Stimulated activated CD8-positive, alpha-beta memory T cell treated with anti-CD3 and anti-CD28 coated beads, Interleukin-7, amount 100 ng/mL, for 4 hours (primary cell): ENCODE data around the gene USH1C.

ENCODE experiments used
- DNase-seq, 2 donors: peaks; one replicate each; pipeline ENCODE4 v3.0.0-alpha.2; 2020; ENCODE audit warnings: low read depth in 2 of 2

USH1C gene

DNA sequence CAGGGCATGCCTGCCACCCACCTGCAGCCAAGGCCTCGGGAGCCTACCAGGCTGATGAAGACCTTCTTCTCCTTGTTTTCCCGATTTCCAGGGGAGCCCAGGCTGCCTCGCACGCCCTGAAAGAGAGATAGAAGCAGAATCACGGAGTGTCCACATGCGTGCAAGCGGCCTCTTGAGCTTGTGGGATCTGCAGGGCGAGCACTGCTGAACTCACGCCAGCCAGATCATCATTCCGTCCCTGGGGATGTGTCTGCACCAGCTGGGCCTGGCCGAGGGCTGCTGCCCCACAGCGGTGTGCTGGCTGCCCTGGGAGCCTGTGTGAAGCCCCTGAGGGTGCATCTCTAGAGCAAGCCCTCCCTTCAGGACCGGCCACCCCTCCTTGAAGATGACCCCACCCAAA is 17.9 kb downstream of the USH1C start:
- DNase-seq, result no peak

DNA sequence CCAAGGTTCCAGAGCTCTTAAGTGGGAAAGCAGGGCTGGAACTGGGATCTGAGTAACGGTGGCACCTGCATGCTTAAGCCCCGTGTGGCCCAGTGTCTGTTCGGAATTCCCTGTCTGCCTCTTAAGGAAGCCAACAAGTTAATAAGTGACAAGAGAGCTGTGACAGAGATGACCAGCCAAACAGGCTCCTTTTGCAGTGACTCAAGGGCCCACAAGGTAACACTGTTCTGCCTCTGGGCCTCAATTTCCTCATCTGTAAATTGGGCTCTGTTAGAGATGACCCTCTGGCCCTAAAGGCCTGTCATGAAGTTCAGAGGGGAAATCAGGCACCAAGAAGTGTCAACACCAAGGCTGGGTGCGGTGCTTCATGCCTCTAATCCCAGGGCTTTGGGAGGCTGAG is 18.6 kb downstream of the USH1C start:
- no peak for DNase-seq

DNA sequence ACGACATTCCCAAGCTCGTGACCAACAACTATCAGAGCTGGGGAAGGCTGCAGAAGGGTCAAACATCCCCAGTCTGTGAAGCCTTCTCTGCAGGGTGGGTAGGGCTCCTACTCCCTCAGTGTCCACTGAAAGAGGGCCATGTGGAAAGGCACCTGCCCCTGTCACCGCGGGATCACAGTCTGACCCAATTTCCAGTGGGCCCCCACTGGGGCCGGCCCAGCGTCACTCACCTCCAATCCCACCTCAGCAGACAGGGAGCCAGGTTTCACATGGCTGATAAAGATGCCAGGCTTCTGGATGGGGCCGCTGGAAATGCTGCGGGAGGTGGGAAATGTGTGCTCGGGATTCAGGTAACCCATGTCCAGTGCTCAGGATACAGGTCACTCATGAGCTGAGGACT is 20.0 kb downstream of the USH1C start:
- no peak for DNase-seq

DNA sequence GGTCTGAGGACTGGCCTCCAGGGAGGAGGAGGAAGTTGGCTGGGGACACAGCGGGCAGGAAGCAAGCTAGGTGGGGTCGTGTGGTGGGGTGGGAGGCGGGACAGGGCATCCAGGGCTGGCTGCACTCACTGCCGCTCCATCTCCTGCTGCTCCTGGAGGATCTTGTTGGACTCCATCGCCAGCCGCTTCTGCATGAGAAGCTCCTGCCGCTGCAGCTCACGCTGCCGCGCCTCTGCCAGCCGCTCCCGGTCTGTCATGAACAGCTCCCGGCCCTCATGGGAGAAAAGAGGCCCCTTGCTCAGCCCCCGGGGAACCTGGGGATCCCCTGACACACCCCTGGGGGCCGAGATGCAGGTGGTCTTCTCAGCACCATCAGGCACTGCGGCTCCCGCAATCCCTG is 21.6 kb downstream of the USH1C start:
- DNase-seq, result no peak

DNA sequence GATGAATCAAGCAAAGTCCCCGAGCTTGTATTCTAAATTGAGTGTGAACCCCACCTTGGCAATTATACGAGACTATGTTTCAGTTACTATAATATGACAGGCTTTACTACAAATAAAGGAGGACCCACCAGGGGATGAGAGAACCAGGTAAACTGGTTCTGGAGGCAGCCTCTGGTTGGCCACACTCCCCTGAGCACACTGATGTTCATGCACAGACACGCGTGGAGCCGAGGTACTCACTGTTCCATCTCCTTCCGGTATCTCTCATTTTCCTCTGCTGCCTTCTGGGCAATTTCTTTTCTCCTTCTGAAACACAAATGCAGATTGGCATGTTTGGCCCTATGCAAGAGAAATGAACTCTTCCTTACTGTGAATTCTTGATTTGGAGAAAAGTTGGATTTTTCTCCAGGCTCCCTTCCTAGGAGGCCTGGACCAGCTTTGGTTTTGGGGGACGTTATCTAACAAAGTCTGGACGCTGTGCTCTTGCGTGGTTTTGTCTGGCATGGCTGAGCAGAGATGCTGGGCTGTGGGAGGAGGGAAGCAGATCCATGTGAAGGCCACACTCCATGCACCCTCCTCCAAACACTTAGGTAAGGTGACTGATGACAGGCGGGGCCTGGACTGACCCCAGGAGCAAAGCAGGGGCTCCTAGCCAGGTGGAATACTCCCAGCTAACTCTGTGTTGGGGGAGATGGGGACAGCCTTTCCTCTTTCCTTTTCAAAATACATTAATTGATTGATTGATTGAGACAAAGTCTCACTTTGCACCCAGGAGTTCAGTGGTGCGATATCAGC is 22.9 kb downstream of the USH1C start:
- DNase-seq, result no peak

DNA sequence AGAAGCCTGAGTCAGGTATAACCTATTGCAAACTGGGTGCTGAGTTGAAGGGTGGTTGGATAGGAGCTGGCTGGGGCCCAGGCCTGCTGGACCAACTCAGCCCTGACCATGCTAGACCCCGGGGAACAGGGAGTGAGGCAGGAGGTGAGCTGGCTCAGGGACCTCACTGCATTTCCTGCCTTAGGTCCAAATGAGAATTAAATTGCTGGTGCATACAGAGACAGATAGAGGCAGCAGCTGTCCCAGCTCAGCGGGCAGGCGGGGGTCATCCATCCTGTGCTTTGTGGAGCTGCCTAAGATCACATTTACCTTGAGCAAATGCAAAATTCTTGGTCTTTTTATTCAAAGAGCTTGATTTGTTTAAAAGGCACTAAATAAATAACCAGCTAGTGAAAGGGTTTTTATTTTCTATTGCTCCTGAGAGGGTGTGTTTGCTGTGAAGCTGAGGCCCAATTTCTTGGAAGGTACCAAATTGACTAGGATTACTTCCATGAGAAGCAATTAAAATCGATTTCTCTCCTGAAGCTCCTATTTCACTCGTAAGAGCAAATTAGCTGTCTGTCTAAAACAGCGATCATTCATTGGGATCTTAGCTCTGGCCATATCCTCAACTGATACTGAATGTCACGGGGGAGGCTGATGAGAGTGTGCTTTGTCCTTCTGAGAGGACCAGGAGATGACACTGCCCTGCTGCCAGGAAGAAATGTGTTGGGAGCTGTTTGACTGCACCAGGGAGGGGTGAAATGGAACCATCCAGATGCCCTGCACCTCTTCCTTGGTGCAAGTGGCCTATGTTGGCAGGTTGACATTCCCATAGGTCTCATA is 24.9 kb downstream of the USH1C start:
- DNase-seq, result no peak

DNA sequence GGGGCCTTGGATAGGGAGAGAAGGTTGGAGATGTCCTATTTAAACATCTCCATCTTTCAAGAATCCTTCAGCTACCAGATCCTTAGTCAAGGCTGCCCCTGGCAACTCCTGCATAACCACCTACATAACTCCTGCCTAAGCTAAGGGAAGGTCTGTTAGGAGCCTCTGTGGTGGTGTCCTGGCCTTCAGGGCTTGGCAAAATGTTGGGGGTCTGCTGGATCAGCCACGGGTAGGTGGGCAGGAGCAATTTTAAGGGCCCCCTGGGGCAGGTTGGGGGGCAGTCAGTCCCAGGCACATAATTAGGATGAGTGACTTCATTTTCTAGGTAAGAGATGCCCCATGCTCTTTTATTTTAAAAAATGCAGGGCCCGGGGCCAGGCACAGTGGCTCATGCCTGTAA is 25.9 kb downstream of the USH1C start:
- no peak for DNase-seq

DNA sequence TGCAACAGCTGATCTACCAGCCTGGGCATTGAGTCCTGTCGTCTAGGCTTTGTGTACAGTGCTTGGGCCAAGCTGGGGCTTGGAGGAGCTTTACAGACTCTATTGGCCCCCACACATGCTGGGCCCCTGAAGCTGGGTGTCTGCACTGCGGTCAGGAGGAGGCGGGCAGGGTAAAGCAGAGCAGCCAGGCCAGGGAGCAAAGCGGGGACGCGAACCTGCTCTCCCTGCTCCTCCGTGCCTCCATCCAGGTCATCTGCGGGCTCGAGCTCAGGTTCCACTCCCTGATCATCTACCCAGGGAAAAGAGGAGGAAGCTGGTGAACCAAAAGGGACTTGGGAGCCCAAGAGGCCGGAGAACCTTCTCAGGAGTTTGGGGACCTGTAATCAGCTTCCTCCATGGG is 27.0 kb downstream of the USH1C start:
- no peak for DNase-seq

DNA sequence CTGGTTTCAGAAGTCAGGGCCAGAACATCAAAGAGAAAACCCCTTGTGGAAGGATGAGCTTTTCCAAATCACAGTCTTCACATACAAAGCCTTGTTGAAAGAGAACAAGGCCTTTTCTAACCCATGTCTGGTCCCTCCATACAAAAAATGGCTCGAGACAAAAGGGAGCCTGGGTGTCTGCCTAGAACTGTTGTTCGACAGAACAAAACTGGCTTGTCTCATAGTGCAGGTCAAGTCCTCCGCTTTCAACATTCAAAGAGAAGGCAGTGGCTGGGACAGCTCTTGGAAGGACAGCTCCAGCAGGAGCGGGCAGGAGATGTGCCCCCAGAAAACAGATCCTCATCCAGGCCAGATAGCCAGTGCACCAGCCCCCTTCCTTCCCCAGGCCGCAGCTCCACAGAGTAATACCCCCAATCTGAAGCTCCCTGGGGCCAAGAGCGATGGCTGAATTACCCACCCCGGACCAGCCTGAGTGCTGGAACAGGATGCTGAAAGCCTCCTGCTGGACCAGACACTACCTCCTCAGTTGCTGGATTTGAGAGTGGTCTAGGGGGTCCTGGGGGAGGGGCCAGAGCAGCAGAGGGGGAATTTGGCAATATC is 27.6 kb downstream of the USH1C start:
- DNase-seq, result no peak

DNA sequence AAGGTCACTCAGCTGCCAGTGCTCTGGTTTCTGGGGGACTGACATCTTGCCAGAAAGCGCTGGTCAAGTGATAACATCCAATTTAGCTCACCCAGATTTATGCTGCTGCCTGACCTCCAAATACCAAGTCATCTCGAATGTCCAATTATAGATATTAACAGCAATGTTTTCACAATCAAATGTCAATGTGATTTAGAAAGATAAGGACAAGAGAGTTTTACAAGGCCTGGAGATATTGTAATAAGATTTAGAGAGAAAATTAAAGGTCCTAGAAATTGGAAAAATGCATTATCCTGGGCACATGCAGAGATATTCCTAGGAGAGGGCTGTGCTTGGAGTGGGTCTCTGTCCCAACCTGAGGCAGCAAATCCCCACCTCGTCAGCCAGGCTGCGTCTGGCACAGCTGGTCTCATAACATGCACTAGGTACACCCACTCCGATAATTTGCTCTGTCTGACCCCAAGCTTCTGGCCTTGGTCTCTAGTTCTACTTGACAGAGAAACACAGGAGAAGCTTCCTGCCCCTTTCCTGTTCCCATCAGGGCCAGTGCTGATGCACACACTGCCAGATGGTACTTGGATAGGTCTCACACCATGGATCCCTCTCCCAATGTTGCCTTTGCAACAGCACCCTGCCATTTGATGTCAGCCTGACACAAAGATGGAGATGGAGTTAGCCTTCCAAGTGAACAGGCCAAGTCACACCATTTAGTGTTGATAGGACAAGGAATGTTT is 28.6 kb downstream of the USH1C start:
- DNase-seq, result no peak

DNA sequence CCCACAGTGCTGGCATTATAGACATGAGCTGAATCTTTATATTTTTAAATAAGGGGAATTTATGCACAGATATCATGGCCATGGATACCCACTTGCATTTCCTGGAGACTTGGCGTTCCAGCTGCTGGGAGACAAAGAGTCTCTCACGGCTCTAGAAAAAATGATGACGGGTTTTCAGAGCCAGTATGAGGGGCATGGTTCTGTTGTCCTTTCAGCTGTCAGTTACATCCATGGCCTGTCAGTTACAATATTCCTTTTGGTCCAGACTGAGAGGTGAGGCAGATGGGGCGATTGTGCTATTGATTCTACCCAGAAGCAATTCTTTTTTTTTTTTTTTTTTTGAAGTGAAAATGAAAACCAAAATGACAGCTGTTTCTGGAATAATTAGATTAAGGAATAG is 29.7 kb downstream of the USH1C start:
- DNase-seq, result no peak

DNA sequence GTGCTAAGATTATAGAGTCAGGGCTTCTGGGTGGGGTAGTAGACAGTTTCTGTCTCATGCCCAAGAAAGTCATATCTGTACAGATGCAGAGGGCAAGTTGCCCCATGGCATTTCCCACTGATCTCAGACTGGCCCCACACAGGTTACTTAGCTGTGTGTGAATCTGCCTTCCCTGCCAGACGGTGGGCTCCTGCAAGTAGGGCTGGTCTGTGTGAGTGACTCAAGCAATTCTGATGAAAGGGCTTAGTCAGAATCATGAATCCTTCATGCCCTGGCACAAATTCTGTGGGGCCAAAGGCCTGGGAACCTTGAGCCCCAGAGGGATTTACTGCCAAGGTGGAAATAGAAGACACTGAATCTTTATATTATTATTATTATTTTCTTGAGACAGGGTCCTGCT is 30.4 kb downstream of the USH1C start:
- no peak for DNase-seq

DNA sequence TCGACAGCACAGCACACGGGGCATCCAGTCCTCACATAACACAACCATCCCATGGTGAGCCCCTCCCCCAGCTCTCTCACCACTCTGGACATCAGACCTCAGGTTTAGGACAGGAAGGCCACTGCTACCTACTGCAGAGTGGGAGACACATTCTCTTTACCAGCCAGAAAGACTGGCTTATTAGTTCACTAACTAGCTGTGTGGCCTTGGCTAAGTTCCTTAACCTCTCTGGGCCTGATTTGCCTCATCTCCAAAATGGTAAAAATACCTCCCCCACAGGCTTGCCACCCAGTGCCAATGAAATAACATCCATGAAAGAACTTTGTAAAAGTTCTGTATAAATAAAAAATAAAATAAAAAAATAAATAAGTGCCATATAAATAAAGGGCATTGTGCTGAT is 32.1 kb downstream of the USH1C start:
- DNase-seq, result no peak

DNA sequence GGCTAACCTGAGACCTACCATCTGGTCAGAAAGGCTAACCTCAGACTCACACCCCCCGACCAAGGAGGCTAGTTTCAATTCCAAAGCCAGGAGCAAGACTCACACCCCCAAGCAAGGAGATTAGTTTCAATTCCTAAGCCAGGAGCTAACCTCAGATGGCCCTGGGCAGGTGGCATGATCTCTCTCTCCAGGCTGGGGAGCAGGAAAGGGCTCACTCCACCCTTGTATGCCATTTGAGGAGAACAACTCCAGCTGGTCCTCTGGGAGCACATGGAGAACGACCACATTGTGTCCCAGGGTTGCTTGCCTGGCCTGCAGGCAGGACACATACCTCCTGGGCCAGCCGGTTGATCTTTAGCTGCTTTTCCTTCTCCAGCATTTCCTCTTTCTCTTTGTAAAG is 32.6 kb downstream of the USH1C start:
- DNase-seq, result no peak

DNA sequence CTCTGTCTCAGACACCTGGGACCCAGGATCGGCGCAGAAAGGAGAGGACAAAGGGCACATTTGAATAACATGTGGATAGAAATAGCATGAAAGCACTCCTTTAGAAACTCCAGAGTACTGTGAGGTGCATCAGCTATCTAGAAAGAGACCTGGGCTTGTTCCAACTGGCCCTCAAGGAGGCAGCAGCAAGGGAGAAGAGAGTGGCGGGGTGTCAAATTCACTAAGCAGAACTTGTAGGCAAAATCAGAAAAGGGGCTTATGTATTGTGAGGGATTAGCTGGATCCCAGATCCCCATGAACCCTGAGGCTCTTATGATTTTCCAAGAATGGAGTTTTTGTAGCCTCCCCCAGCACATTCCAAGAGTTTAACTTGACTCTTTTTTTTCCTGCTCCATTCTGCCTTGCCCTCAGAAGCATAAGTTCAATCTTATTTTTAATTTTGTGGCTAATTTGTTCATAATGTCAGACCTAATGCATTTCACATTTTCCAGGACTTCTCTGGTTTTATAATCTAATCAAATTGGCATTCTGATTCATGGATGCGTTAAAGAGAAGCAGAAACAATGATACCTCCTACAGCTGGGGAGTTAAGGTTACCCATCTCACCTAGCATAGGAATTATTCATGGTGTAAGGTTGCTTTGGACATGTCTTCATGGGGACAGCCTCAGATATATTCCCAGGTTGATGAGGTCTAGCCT is 33.6 kb downstream of the USH1C start:
- no peak for DNase-seq

DNA sequence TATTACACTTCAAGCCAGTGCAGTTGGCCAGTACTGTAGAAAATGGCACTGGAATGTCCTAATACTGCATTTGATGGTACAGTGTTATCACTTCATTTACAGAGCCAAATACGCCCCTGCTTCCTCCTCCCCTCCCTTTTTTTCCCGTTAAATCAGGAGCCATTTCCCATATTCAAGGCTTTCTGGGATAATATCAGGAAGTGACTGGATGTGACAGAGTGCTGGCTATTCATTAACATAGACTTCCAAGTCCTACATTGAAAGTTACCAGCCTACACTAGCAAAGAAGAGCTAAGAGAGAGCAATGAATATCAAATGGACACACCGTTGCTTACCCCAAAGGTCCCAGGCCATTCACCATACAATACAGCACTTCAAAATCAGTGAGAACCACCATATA is 35.4 kb downstream of the USH1C start:
- DNase-seq, result no peak

DNA sequence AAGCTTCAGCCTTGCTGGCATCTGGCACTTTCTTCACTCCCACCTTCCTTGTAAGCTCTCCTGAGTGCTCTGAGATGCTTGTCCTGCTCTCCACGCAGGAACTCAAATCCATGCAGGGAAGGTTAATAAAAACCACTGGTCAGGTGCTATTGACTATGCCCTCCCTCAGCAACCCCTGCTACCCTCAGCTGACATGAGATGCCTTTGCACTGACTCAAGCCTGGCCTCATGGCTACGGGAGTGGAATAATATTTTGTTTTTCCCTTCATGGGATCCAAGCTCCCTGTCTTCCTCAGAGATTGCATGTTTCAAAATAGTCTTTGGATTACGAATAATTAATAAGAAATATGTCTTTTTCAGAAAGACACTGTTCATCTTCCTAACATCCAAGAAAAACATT is 35.9 kb downstream of the USH1C start:
- DNase-seq, result no peak

DNA sequence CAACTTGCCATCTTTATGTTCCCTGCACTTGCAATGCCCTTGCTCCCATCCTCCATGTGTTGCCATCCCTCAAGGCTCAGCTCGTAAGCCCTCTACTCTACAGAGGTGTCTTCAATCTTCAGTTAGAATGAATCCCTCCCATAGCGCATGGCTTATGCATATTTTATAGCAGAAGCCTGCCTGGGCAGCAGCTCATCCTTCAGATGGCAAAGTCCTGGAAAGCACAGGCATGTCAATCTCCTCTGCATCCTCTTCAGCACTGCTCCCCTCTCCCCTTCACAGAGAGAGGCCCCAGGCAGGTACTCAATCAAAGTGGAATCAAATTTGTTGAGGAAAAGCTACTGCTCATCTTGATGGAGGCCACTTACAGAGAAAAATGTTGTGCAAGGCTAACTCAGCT is 36.4 kb downstream of the USH1C start:
- no peak for DNase-seq

DNA sequence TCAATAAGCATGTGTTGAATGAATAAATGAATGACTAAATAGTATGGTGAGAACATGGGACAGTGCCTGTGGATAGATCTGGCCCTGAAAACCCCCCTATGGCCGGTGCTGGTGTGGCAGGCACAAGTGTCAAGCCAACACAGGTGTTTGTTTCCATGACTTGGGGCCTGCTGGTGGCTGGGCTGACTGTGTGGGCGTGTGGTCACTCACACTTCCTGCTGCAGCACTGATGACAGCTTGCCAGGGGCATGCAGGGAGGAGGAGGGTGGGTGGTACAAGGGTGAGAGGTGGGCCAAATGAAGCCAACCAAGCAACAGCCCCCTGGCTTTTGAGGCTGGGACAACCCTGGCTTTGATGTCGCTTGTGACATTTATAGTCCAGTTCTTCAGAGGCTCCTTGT is 37.3 kb downstream of the USH1C start:
- DNase-seq, result no peak

DNA sequence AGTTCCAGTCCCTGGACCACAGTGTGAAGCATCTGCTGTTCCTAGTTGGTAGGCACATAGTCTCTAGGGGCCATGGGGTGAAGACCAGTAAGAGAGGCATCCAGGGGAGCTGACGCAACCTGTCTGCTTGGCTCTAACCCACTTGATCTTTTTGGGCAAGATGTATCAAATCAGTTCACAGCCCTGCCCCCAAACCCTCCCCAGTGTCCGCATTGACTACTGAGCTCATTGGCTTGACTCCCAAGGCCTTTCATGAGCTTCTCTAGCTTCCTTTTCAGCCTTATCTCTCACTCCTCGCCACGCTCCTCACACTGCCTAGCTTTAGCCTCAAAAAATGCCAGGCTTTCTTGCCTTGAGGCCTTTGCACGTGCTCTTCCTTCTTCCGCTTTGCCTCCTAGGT is 37.9 kb downstream of the USH1C start:
- no peak for DNase-seq

DNA sequence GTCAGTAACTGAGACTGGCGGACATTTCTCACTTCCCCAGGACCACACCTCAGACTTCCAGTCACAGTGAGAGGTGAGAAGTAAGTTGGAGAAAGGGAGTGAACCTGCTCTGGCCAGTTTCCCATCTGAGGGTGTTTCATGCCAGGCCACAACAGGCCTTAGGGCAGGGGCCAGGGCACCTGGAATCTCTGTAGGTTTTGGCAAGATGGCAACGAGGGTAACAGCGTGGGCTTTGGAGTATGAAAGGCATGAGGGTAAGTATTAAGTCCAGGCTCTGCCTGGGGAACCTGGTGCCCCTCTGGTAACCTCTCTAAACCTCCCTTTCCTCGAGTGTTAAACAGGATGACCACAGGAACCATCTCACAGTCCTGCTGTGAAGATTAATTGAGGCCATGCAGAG is 39.1 kb downstream of the USH1C start:
- no peak for DNase-seq
